SU-DHL-6 (cell line): Measurements from ENCODE around the gene PLXNB2.
A peak's percentile ranks its signal among the peaks of the same experiment; 100 is the strongest.

Experiments
- H2AFZ ChIP-seq: fragments of 200-600 bp; sonication (generic); 2 replicates; pipeline ENCODE4 v1.6.1; 2014; ENCODE audit warnings: low read depth, mild to moderate bottlenecking, moderate library complexity, mixed read lengths, antibody characterized with exemption, low read length; ENCODE audit not compliant: severe bottlenecking
- H3F3A ChIP-seq: fragments of 200-600 bp; shearing (Covaris generic); 2 replicates; pipeline ENCODE4 v1.6.0; 2016; ENCODE audit warnings: antibody characterized with exemption, mild to moderate bottlenecking; ENCODE audit not compliant: insufficient read depth
- H3K27ac ChIP-seq: fragments of 200-600 bp; sonication (generic); 2 replicates; pipeline ENCODE4 v1.5.1; 2016; ENCODE audit warnings: low read depth, mild to moderate bottlenecking, low read length, moderate library complexity, mixed read lengths
- H3K27me3 ChIP-seq: fragments of 200-600 bp; sonication (generic), shearing (Covaris generic); 2 replicates; pipeline ENCODE4 v1.6.0; 2014; ENCODE audit warnings: mild to moderate bottlenecking, low read length
- H3K36me3 ChIP-seq: fragments of 200-600 bp; sonication (generic); 2 replicates; pipeline ENCODE4 v1.6.1; 2014; ENCODE audit warnings: mild to moderate bottlenecking, low read length, mixed read lengths
- H3K4me2 ChIP-seq: fragments of 300-600, 200-600 bp; shearing (Covaris generic), sonication (generic); 2 replicates; pipeline ENCODE4 v1.6.0; 2014; ENCODE audit warnings: low read length, low read depth, mild to moderate bottlenecking; ENCODE audit not compliant: poor library complexity, severe bottlenecking
- H3K4me3 ChIP-seq: fragments of 200-600 bp; sonication (generic); 2 replicates; pipeline ENCODE4 v1.5.1; 2014; ENCODE audit warnings: antibody characterized with exemption, low read length, mild to moderate bottlenecking, mixed read lengths; ENCODE audit not compliant: insufficient read depth, poor library complexity, severe bottlenecking
- H3K79me2 ChIP-seq: fragments of 200-600 bp; sonication (generic); 2 replicates; pipeline ENCODE4 v1.6.1; 2014; ENCODE audit warnings: mild to moderate bottlenecking, low read length, moderate library complexity; ENCODE audit not compliant: insufficient read depth
- H3K9ac ChIP-seq: fragments of 200-600 bp; sonication (generic); 2 replicates; pipeline ENCODE4 v1.7.0; 2014; ENCODE audit warnings: mild to moderate bottlenecking, low read length
- H3K9me2 ChIP-seq: fragments of 200-600 bp; sonication (generic); replicated peaks from 2 replicates; pipeline ENCODE4 v1.6.1; 2014; ENCODE audit warnings: low read length; ENCODE audit not compliant: insufficient read depth
- H3K9me3 ChIP-seq: fragments of 200-600 bp; sonication (generic); 2 replicates; pipeline ENCODE4 v1.6.1; 2014; ENCODE audit warnings: low read length, mixed read lengths; ENCODE audit not compliant: insufficient read depth
- H4K20me1 ChIP-seq: fragments of 200-600 bp; sonication (generic); 2 replicates; pipeline ENCODE4 v1.6.1; 2014; ENCODE audit warnings: low read depth, mild to moderate bottlenecking, antibody characterized with exemption, low read length, moderate library complexity, mixed read lengths
- EZH2phosphoT487 ChIP-seq: fragments of 200-600 bp; sonication (generic), shearing (Covaris generic); conservative IDR thresholded peaks from 2 replicates; pipeline ENCODE4 v1.6.1; 2018; ENCODE audit warnings: mild to moderate bottlenecking, antibody characterized with exemption, low read length, moderate library complexity, mixed read lengths
- TF ChIP-seq, protein P1 (sequence below): fragments of 200-600 bp; sonication (generic); IDR thresholded peaks from one replicate; pipeline ENCODE4 v1.5.1; 2017; ENCODE audit warnings: antibody characterized with exemption, mild to moderate bottlenecking, low read length, moderate library complexity; ENCODE audit not compliant: insufficient read depth, poor library complexity, severe bottlenecking

PLXNB2 gene

DNA sequence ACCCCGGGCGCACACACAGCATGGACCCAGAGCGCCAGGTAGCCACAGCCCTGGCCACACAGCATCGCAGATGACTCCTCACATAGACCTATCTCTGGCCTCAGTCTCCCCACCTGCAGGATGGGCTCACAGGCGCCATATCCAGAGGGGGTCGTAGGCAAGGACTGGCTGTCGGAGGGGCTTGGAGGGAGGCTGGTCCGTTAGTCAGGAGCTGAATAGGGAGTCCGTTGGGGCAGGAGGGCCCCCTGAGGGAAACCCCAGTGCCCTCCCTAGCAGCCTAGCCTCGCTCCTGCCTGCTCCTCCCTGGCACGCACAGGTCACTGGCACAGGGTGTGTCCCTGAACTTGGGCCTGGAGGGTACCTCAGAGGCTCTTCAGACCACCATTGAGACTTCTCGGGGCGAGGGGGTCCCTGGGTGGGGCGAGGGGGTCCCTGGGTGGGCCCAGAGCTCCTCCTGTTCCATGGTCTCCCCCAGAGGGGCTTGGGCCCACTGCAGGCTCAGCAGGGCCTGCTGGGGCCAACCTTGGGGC is 2.0 kb downstream of the PLXNB2 start:
- H4K20me1 ChIP-seq = no peaks in the 10 kb centered on the region
- H3K36me3 ChIP-seq = no peaks in the 10 kb centered on the region
- H2AFZ ChIP-seq = no peak overlapping the region
- TF ChIP-seq EZH2phosphoT487 = no peak
- TF ChIP-seq, protein P1, sequence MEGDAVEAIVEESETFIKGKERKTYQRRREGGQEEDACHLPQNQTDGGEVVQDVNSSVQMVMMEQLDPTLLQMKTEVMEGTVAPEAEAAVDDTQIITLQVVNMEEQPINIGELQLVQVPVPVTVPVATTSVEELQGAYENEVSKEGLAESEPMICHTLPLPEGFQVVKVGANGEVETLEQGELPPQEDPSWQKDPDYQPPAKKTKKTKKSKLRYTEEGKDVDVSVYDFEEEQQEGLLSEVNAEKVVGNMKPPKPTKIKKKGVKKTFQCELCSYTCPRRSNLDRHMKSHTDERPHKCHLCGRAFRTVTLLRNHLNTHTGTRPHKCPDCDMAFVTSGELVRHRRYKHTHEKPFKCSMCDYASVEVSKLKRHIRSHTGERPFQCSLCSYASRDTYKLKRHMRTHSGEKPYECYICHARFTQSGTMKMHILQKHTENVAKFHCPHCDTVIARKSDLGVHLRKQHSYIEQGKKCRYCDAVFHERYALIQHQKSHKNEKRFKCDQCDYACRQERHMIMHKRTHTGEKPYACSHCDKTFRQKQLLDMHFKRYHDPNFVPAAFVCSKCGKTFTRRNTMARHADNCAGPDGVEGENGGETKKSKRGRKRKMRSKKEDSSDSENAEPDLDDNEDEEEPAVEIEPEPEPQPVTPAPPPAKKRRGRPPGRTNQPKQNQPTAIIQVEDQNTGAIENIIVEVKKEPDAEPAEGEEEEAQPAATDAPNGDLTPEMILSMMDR = no peak
- peak overlapping the region; percentile 65 for H3K9ac ChIP-seq
- H3K27me3 ChIP-seq = no peaks in the 10 kb centered on the region
- peak overlapping the region; percentile 74 for H3K4me2 ChIP-seq
- H3F3A ChIP-seq = peaks cover 46% of the 10 kb centered on the region
- H3K4me3 ChIP-seq = no peak overlapping the region
- H3K9me2 ChIP-seq = no peaks in the 10 kb centered on the region
- H3K9me3 ChIP-seq = no peaks in the 10 kb centered on the region
- no peaks in the 10 kb centered on the region for H3K79me2 ChIP-seq
- peak overlapping the region; percentile 97 for H3K27ac ChIP-seq

DNA sequence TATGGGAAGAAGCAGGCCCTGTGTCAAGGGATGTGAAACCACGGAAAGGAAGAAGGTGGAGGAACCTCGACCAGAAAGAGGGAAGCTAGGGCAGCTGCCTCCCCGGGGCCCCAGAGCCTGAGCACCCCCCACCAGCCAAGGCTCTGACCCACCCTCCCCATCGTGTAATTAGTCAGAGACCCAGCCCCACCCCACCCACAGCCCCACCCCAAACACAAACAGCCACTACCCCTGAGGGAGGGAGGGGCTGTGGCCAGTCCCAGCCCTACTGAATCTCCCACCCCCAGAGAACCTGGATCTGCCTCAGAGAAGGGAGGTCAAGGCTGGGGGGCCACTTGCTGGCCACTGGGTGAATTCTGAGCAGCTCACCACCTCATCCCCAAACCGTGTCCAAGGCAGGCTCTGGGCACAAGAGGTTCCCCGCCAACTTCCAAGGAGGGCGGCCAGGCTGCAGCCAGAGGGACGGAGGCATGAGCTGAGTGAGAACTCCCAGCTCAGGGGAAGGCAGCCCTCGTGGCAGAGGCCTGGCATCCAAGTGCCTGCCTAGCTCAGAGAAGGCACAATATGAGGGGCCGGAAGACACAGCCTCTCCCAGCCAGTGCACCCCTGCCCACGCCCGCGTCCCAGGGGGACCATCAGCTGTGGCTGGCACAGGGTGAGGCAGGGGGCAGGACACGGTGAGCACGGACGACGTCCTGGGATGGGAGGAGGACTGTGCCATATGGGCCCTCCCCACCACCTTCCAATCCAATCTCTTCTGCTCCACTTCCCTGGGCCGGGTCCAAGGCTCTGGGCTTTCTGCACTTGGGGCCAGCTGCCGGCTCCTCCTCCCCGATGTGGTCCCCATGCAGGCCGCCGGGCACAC is 2.7 kb downstream of the PLXNB2 start:
- Histone ChIP-seq H4K20me1 (no peaks in the 10 kb centered on the region), H3K36me3 (no peaks in the 10 kb centered on the region), H3K4me2 (peak overlapping the region; percentile 74), H3K9me2 (no peaks in the 10 kb centered on the region), H3K9me3 (no peaks in the 10 kb centered on the region), H3K79me2 (no peaks in the 10 kb centered on the region), H3K9ac (peak overlapping the region; percentile 65), H3K27me3 (no peaks in the 10 kb centered on the region), H3K4me3 (no peak overlapping the region), H3F3A (peaks cover 46% of the 10 kb centered on the region), H3K27ac (peak overlapping the region; percentile 97), H2AFZ (no peak overlapping the region)
- TF ChIP-seq EZH2phosphoT487 = no peak
- TF ChIP-seq, protein P1 = no peak

DNA sequence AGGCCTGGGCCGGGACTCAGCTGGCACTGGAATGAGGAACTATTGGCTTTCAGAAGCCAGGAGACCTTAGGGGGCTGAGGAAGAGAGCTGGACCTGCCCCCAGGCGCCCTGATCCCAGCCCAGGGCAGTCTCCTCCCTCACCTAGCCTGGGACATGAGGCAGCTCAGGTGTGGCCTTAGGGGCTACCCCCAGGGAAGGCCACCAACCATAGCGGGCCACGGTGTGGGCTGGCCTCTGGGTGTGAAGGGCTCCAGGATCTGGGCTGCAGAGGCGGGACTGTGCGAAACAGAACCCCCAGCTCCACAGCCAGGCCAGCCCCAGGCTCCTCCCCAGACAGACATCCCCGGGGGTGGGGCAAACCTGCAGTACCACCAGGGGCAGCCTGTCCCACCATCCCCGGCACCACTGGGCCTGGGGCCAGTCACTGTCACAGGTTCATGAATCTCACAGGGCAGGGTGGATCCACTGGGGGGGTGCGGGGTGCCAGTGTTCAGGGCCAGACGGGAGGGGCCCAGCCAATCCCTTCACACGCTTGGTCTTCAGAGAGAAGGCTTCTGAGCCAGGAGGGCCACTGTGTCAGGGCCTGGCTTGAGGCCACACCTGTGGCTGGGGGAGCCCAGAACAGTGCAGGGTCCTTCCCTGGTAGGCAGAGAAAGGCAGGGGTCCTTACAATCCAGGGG is 3.5 kb downstream of the PLXNB2 start:
- H3K36me3 ChIP-seq = no peaks in the 10 kb centered on the region
- TF ChIP-seq EZH2phosphoT487 = no peak
- TF ChIP-seq, protein P1 = no peak
- peak overlapping the region; percentile 97 for H3K27ac ChIP-seq
- H3K4me3 ChIP-seq = peak overlapping the region; percentile 18
- H3F3A ChIP-seq = peaks cover 46% of the 10 kb centered on the region
- no peaks in the 10 kb centered on the region for H3K27me3 ChIP-seq
- H3K9me2 ChIP-seq = no peaks in the 10 kb centered on the region
- H3K9me3 ChIP-seq = no peaks in the 10 kb centered on the region
- H3K79me2 ChIP-seq = no peaks in the 10 kb centered on the region
- H4K20me1 ChIP-seq = no peaks in the 10 kb centered on the region
- peak overlapping the region; percentile 65 for H3K9ac ChIP-seq
- no peak overlapping the region for H2AFZ ChIP-seq
- peak overlapping the region; percentile 54 for H3K4me2 ChIP-seq
